Adrenal gland (tissue), 12 donors: Measurements from ENCODE around the gene PTPA. TPM values are rescaled to one million over a fixed set of nuclear protein-coding genes. Genes with fewer than 3 reads are reported as not detected.

Source experiments
- DNase-seq, 7 donors: peaks; one replicate each; pipeline ENCODE4 v3.0.0-alpha.2; 2019 to 2020
- H3K27ac ChIP-seq, 5 donors: fragments of 200-600 bp; sonication (generic) in 4 of 5; 1 replicate in 3 of 5; 2 replicates in 2 of 5; pipeline versions ENCODE4 v1.5.1 to v1.8.0; 2016 to 2020; ENCODE audit warnings: mild to moderate bottlenecking in 1 of 5
- H3K27me3 ChIP-seq: fragments of 200-600 bp; 2 replicates; pipeline ENCODE4 v1.8.0; 2021
- H3K36me3 ChIP-seq, 2 donors: fragments of 200-600 bp; replicated peaks in 1 of 2; 1 replicate in 1 of 2; 2 replicates in 1 of 2; pipeline versions ENCODE4 v1.5.1 to v1.8.0; 2018 to 2022
- H3K4me1 ChIP-seq, 2 donors: fragments of 200-600 bp; replicated peaks in 1 of 2; 1 replicate in 1 of 2; 2 replicates in 1 of 2; pipeline versions ENCODE4 v1.5.1 to v1.8.0; 2018 to 2021
- H3K4me3 ChIP-seq, 4 donors: fragments of 200-600 bp; sonication (generic) in 3 of 4; one replicate each; pipeline ENCODE4 v1.5.1; 2016 to 2018
- H3K9me3 ChIP-seq, 3 donors: fragments of 200-600 bp; sonication (generic) in 1 of 3; replicated peaks in 1 of 3; 1 replicate in 2 of 3; 2 replicates in 1 of 3; pipeline versions ENCODE4 v1.5.1 to v1.8.0; 2016 to 2021
- CTCF ChIP-seq, 6 experiments: fragments of 450-650 bp in 4 of 6; fragments of 200-600 bp in 2 of 6; sonication (generic) in 1 of 6; IDR thresholded peaks; 1 replicate in 5 of 6; 2 replicates in 1 of 6; pipeline versions ENCODE4 v1.5.1 to v1.8.0; 2016 to 2021; ENCODE audit warnings: antibody characterized with exemption in 6 of 6, mild to moderate bottlenecking in 2 of 6, moderate library complexity in 1 of 6
- POLR2A ChIP-seq, 2 donors: fragments of 450-650 bp; IDR thresholded peaks; one replicate each; pipeline ENCODE4 v1.6.1; 2017; ENCODE audit warnings: antibody characterized with exemption in 2 of 2, mild to moderate bottlenecking in 2 of 2, moderate library complexity in 1 of 2
- WGBS, 4 donors: extraction: QIAGEN DNeasy Blood & Tissue Kit in 2 of 4; methylation state at CpG; one replicate each; pipeline versions ENCODE4 v1.1.5 to v1.1.7; 2013 to 2017; 5-methylcytosine and 5-hydroxymethylcytosine counted together
- intact Hi-C, 2 donors: fragments of 100-400 bp; cut with DNase I; formaldehyde crosslinking; loops; one replicate each; pipeline versions ENCODE4 v1.14.1 to v1.15.0; 2022 to 2023
- polyA plus RNA-seq, 3 donors: library from polyadenylated mRNA; stranded (reverse); fragments of 200-250 nt in 2 of 3; fragments of 350-450 nt in 1 of 3; fragmentation: Illumina TruSeq in 1 of 3; extraction: RNeasy Lipid Tissue Mini Kit (QIAGEN cat#74804) in 1 of 3; gene quantifications; one replicate each; pipeline ENCODE4 v1.2.3, GENCODE V29; 2013 to 2014
- total RNA-seq, 9 donors: library from RNA; depleted of rRNA in 4 of 9; stranded (reverse); fragments of >200 nt in 4 of 9; fragments of 120-200 nt in 1 of 9; fragmentation: NEBNext Ultra II Directional in 1 of 9; extraction: Animal tissue kit (Norgen Biotek cat#: 25700) in 1 of 9; gene quantifications; one replicate each; pipeline versions ENCODE4 v1.1.0 to v1.2.4, GENCODE V29; 2013 to 2023
- donor health status: healthy with polysubstance abuse.
- donor health status: Bipolar disorder and iron deficiency.
- donor health status: DM: yes; HTN: yes; CAD: no.
- donor health status: DM: no; HTN: no; CAD: no.
- donor health status: DM: no; HTN: no; CAD: no.
- donor health status: DM: yes; HTN: yes; CAD: no.

PTPA gene
- total and polyA plus RNA-seq, 12 donors: 71.3 to 248 (median 130) TPM

DNA sequence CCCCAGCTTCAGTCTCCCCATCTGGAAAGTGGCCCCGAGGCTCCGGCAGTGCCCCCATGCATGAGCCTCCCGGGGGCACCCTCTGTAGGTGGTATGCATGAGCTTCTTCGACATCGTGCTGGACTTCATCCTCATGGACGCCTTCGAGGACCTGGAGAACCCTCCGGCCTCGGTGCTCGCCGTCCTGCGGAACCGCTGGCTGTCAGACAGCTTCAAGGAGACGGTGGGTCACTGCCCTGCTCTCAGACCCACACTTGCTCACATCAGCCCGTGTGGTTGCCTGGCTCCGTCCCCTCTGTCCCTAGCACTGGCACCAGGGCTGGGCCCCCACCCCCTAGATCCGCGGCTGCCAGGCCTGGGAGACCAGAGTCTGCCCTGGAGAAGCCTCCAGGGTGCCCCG is 43.1 kb upstream of the PTPA start:
- Histone ChIP-seq H3K9me3 (no peaks in the 10 kb centered on the region), H3K36me3 (peaks cover 0 to 58% of the 10 kb centered on the region in 2 donors), H3K4me3 (no peak overlapping the region), H3K4me1 (peaks cover 15 to 18% of the 10 kb centered on the region in 2 donors), H3K27ac (no peak overlapping the region), H3K27me3 (no peaks in the 10 kb centered on the region)
- 92 to 93% (median 93%) methylated on average over 7 to 19 of the region's 19 CpGs for WGBS, 4 donors
- TF ChIP-seq POLR2A (IDR thresholded peaks at IDR 0.05): no peak
- TF ChIP-seq CTCF (IDR thresholded peaks at IDR 0.05): no peak
- intact Hi-C loops: no loop called here
- DNase-seq: no peak

DNA sequence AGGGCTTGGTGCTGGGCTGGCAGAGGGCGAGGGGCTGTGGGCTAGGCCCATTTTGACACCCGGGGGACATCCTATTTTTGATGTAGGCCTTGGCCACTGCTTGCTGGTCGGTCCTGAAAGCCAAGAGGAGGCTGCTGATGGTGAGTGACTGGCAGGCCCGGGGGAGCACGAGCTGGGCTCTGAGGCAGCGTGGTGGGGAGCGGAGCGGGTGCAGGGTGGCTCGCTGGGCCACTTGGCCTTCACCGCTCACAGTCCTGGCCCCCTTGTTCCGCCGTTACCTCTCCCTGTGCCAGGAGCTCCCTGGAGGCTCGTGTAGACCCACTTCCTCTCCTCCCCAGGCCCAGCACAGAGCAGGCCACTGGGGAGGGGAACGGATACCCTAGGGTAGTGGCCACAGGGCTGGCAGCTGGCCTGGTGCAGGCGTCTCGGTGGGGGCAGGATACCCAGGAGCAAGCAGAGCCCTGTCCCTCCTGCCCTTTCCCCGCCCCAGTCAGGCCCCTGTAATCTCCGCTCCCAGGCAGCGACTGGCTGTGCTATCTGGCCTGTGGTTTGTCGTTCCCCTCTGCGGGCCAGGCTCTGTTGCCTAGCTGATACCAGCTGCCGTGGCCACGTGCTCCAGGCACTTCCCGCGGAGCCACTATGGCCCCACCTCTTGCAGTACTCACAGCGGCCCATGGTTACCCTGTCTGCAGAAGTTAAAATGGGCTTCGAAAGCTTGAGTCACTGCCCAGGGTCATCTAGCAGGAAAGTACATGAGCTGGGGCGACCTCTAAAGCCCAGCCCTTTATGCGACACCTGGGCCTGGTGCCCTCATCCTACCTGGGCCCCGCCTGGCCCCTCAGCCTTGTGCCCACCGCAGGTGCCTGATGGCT is 42.0 kb upstream of the PTPA start:
- no peak overlapping the region for H3K4me3 ChIP-seq
- peak overlapping the region; percentile 43 to 91 (median 83) for H3K27ac ChIP-seq
- peaks cover 0 to 49% of the 10 kb centered on the region in 2 donors for H3K36me3 ChIP-seq
- WGBS, 4 donors: 42 to 58% (median 53%) methylated on average over 7 to 31 of the region's 31 CpGs
- peak; percentile 82 to 97 (median 96) for DNase-seq
- peaks cover 15 to 18% of the 10 kb centered on the region in 2 donors for H3K4me1 ChIP-seq
- intact Hi-C loops: no loop called here
- TF ChIP-seq CTCF (IDR thresholded peaks at IDR 0.05) (peak in 4 of 6 experiments; percentile 30 to 45 (median 36)), POLR2A (IDR thresholded peaks at IDR 0.05) (peak in 1 of 2 donors; percentile 87)
- H3K27me3 ChIP-seq: no peaks in the 10 kb centered on the region
- no peaks in the 10 kb centered on the region for H3K9me3 ChIP-seq

DNA sequence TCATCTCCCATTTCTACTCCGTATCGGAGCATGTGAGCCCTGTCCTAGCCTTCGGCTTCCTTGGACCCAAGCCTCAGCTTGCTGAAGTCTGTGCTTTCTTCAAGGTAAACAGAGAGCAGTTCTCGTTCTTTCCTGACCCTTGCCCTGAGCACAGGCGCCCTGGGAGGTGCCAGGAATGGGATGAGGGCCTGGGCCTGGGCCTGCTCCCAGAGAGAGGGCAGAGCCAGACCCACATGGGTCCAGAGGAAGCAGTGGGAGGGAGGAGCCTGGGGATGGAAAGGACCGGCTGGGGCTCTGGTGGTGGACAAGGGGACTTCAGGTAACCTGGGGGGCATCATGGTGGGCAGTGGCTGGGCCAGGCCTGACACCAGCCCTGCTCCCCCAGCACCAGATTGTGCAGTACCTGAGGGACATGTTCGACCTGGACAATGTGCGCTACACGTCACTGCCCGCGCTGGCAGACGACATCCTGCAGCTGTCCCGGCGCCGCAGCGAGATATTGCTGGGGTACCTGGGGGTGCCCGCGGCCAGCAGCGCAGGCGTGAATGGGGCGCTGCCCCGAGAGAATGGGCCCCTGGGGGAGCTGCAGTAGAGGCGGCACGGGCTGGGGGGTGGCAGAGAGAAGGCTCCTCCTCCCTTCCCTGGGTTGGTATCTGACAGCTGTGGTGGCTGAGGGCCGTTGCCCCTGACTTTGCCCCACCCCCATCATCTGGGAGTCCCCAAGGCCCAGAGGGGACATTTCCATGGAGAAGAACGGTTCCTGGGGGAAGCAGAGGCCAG is 41.2 kb upstream of the PTPA start:
- Histone ChIP-seq H3K36me3 (peaks cover 0 to 43% of the 10 kb centered on the region in 2 donors), H3K9me3 (no peaks in the 10 kb centered on the region), H3K4me1 (peaks cover 15 to 18% of the 10 kb centered on the region in 2 donors), H3K27ac (peak overlapping the region in 4 of 5 donors; percentile 80 to 91 (median 86)), H3K27me3 (no peaks in the 10 kb centered on the region), H3K4me3 (no peak overlapping the region)
- WGBS, 4 donors: 71 to 84% (median 82%) methylated on average over 14 to 26 of the region's 26 CpGs
- peak in 1 of 7 donors; percentile 35 for DNase-seq
- intact Hi-C loops: no loop called here
- TF ChIP-seq CTCF (IDR thresholded peaks at IDR 0.05) (no peak), POLR2A (IDR thresholded peaks at IDR 0.05) (no peak)
